Islet of Langerhans (tissue), 1 donor: Measurements from ENCODE around the gene BMP8A.
"Not testable (repeated sequence)": the region's sequence is repeated elsewhere in the genome, so short reads cannot be mapped to it uniquely, and the experiment has no call there.

ENCODE experiments used
- FAIRE-seq: peaks from one replicate; lab custom pipeline; 2011; peaks lifted over from hg19 to GRCh38; lab: Jason Lieb, UNC

Gene BMP8A

DNA sequence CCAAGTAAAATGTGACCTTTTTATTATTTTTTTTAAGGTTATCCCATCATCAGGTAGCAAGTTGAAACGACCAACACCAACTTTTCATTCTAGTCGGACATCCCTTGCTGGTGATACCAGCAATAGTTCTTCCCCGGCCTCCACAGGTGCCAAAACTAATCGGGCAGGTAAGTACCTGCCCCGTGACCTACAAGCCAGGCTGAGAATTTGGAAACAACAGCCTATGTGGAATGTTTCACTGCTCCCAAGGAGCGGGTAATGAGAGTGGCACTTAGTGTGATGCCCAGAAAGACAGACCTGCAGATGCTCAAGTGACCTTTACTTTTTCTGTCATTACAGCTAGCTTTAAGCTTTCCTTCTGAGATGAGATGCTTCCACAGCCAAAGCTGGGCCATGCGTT is 6.9 kb upstream of the BMP8A start:
- FAIRE-seq: no peak

DNA sequence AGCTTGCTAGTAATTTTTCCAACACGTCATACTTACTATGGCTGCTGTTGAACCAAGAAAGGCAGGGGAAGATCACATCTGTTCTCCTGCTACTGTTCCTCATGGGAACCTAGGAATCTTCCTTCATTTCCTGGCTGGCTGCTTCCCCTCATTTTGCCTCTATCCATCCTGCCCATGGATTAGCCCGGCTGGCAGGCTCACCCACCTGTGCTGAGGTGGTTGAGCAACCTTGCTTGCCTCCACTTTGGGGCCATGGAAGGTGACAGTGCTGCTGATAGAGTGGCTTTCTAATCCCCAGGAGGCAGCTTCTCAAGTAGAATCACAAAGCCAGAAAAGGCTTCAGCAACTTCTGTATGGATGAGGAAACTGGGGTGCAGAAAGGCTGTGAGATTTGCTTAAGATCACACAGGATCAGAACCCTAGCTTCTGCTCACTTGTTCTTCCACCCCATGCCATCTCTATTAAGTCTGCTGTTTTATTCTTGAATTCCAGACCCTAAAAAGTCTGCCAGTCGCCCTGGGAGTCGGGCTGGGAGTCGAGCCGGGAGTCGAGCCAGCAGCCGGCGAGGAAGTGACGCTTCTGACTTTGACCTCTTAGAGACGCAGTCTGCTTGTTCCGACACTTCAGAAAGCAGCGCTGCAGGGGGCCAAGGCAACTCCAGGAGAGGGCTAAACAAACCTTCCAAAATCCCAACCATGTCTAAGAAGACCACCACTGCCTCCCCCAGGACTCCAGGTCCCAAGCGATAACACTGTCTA is 6.2 kb upstream of the BMP8A start:
- no peak for FAIRE-seq

DNA sequence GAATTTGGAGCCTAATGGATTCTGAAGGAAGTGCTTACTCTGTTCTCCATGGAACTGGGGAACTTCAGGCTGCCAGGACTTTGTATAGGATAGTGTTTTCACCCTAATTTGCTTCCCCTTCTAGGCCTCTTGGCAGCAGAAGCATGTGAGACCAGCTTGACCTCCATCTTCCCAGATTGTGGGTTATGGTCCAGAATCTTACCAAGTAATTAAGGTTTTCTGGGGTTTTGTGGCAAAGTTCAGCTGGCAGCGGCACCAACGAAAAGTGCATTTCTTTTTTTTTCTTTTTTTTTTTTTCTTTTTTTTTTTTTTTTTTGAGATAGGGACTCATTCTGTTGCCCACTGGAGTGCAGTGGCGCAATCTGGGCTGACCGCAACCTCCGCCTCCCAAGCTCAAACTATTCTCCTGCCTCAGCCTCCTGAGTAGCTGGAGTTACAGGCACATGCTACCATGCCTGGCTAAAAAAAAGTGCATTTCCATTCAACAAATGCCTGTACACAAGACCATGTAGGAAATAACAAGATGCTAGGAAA is 3.4 kb upstream of the BMP8A start:
- no peak for FAIRE-seq

DNA sequence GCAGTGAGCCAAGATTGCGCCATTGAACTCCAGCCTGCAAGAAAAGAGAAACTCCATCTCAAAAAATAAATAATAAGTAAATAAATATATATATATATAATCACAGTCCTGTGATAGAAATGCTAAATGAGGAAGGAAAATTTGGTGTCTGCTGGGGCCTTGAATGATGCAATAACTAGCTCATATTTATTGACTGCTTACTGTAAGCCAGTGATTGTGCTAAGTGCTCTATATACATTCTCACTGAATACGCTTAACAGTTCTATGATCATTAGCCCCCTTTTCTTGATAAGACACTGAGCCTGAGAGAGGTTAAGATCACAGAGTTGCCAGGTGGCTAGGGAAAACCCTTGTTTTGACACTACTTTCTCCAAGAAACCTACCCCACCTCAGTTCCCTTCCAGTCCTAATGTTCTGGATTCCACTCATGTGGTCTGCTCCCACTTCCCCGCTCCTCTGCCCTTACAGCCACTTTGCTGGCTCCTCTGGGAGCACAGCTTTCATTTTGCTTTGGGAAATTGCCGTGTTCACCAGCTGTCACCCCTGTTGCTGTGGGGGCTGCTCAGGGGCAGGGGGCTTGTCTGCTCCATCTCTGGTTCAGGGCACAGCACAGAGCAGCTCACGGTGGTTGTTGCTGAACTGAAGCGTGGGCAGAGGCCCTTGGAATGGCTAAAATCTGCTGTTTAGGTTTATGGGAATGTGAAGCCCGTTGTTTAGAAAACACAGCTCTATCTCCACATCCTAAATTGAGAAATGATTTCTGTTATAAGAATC is 2.5 kb upstream of the BMP8A start:
- FAIRE-seq: no peak

- no peak for FAIRE-seq
Observed at GRCh38 chr1:39489567-39490239, 1.7 kb upstream of the BMP8A start.

GRCh38 chr1:39490596-39491145 is 765 bp upstream of the BMP8A start:
- FAIRE-seq: no peak

GRCh38 chr1:39492118-39493042 is 944 bp downstream of the BMP8A start:
- FAIRE-seq: not testable (repeated sequence)

DNA sequence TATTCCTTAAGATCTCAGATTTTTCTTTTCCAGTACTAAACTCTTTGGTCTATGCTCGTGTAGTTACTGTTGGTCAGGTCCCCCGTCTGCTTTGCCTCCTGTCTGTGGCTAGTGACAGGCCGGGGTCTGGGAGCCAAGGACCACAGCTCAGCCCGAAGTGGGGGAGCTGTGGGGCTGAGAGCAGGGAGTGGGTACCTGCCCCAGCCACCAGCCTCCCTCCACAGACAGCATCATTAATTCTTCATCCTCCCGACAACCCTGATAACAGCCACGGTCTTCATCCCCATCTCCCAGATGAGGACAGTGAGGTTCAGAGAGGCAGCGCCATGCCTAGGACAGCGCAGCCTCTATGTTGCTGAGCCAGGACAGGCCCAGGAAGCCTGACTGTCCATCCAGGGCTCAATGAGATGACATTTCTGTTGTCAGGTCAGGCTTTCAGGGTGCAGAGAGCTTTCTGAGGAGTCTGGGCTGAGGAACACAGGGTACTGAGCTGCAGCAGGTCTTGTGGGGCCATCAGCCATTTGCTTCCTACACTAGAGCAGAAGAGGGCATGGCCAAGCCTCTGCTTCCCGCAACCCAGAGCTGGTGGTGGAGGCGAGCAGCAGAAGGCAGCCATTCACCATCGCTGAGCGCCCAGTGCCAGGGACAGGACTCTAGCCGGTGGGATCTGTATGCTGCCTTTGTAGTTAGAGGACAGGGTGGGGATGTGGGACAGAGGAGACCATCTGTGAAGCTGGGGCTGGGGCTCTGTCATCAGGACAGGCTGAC is 1.8 kb downstream of the BMP8A start:
- FAIRE-seq: not testable (repeated sequence)

DNA sequence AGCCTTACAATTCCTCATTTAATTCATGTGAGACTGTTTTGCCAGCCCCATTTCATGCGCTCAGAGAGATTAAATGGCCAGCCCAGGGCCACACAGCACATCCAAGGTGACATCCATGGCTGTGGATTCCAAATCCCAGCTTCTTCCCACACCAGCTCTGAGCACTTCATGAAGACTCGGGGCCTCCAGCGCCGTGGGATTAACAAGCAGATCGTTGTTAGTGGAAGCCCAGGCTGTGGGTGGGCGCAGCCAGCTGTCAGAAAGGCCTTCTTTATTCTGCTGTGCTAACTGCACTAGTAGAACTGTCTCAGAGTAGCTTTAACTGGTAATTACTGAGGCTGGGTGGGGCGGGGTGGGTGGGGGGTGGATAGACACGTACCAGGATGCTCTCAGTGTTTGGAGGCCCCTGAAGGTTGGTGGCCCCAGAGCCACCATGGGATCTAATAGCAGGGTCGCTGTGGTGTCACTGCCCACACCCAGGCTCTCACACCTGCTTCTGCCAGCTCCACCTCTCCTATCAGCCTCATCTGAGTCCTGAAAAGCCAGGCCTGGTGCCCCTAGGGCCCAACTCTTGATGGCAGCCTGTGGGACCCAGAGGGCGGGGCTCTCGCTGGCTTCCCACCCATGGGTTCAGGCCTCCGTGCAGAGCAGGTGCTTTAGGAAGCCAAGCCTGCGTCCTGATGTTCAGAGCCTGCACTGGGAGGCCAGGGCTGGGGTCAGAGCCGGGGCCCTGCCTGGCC is 3.4 kb downstream of the BMP8A start:
- no peak for FAIRE-seq

DNA sequence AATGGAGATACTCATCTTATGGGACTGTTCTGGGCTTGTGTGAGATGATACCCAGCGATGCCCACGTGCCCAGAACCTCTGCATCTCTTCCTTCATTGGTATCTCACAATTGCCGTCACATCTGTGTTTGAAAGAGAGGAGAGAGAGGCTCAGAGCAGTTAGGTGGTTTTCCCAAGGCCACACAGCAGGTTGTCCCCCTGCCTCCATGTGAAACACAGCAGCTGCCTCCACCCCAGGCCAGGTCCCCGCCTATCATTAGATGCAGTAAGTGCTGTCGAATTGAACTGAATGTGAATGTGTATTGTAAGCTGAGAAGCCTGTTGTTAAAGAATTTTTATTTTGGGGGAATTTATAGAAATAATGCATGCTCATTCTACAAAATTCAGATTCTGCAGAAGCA is 5.1 kb downstream of the BMP8A start:
- not testable (repeated sequence) for FAIRE-seq

- no peak for FAIRE-seq
Observed at GRCh38 chr1:39497585-39497984, 6.1 kb downstream of the BMP8A start.

GRCh38 chr1:39498096-39498710 is 6.8 kb downstream of the BMP8A start:
- not testable (repeated sequence) for FAIRE-seq

DNA sequence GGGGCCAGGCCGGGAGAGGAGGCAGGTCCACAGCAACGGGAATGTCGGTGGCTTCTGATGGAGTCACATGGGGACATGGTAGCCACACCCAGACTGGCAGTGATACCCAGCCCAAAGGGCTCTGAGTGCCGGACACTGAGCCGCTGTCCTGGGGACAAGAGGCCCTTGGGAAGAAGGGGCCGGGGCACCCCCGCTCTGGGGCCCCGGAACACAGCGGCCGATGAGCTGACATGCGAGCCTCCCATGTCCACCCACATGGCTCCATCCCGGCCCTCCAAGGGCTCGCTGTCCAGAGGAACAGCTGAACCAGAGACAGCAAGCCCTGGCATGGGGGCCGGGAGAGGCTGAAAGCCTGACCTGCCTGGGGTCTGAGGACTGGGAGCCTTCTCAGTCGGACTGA is 7.4 kb downstream of the BMP8A start:
- FAIRE-seq: not testable (repeated sequence)

- FAIRE-seq: no peak
Observed at GRCh38 chr1:39499668-39500067, 8.2 kb downstream of the BMP8A start.

DNA sequence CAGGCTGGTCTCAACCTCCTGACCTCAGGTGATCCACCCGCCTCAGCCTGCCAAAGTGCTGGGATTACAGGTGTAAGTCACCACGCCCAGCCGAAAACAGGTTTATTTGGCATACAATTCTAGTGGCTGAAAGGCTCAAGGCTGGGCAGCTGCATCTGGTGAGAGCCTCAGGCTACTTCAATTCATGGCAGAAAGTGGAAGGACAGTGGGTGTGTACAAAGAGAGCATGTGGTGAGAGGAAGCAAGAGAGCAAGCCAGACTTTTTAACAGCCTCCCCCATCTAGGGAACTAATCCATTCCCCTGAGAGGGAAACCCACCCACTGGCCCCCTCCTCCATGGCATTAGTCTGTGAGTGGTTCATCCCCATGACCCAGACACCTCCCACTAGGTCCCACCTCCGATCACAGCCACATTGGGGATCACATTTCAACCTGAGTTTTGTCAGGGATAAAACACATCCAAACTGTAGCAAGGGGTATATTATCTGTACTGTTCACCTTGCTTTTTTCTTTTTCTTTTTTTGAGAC is 9.5 kb downstream of the BMP8A start:
- FAIRE-seq: no peak

- FAIRE-seq: no peak
Observed at GRCh38 chr1:39501666-39502065, 10.2 kb downstream of the BMP8A start.

DNA sequence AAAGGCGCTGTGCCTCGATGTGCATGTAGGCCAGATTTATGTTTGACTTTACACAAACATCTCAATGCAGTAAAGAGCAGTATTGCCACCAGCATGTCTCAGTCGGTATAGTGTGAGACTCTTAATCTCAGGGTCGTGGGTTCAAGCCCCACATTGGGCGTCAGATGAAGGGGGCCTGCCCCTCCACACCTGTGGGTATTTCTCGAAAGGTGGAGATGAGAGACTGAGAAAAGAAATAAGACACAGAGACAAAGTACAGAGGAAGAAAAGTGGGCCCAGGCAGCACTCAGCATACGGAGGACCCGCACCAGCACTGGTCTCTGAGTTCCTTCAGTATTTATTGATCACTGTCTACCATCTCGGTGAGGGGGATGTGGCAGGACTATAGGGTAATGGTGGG is 13.0 kb downstream of the BMP8A start:
- FAIRE-seq: not testable (repeated sequence)

GRCh38 chr1:39505289-39505688 is 13.9 kb downstream of the BMP8A start:
- FAIRE-seq: no peak

DNA sequence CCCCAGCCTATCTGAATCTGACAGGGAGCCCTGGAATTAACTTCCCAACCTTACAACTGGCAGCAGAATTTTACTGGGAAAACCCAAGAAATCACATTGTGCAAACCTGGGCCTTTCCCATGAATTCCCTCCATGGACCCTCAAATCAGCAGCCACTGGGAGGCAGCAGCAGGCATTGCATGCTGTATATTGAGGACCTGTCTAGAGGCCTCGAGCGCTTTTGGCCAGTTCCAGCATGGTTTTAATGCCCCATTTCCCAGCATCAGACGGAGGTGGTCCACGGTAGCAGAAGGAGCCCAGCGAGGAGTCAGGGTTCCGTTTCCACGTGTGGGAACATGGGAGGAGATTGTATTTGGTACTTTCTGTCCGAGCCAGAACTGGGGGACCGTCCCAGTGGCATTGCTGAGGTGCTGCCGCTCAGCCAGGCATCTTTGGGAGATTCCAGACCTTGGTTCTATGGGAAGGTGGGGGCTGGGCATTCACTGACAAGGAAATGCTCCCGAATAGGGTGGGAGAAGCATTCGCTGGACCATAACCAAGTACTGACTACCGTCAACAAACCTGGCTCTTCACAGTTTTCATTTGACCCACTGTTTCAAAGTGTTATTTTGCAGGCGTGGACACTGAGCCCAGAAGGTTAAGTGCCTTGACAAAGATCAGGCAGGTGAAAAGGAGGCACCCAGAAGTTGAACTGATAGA is 15.9 kb downstream of the BMP8A start:
- FAIRE-seq: no peak
